ENCODE measurements around the gene GALK2.

DNA sequence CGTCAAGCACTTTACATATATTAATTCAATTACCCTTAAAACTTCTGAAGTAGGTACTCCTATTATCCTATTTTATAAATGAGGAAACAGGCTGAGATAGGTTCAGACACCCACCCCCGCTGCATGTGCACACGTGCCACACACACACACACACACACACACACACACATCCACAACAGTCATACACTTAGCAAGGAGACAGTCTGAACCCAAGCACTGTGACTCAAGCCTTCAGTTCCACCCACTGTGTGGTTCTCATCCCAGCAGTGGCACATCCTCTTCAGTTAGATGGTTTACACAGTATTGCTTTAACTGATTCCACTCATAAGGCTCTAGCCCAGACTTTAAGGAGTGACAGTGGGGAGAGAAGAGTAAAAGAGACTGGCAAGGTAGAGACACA lies 161.9 kb downstream of the GALK2 start:
- no peak for TF ChIP-seq POLR2A (IDR thresholded peaks at IDR 0.05)
- TF ChIP-seq, protein P1, sequence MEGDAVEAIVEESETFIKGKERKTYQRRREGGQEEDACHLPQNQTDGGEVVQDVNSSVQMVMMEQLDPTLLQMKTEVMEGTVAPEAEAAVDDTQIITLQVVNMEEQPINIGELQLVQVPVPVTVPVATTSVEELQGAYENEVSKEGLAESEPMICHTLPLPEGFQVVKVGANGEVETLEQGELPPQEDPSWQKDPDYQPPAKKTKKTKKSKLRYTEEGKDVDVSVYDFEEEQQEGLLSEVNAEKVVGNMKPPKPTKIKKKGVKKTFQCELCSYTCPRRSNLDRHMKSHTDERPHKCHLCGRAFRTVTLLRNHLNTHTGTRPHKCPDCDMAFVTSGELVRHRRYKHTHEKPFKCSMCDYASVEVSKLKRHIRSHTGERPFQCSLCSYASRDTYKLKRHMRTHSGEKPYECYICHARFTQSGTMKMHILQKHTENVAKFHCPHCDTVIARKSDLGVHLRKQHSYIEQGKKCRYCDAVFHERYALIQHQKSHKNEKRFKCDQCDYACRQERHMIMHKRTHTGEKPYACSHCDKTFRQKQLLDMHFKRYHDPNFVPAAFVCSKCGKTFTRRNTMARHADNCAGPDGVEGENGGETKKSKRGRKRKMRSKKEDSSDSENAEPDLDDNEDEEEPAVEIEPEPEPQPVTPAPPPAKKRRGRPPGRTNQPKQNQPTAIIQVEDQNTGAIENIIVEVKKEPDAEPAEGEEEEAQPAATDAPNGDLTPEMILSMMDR (IDR thresholded peaks at IDR 0.05): no peak

All from body of pancreas (tissue), 4 donors.